ENCODE data around the gene ZCCHC3.

DNA sequence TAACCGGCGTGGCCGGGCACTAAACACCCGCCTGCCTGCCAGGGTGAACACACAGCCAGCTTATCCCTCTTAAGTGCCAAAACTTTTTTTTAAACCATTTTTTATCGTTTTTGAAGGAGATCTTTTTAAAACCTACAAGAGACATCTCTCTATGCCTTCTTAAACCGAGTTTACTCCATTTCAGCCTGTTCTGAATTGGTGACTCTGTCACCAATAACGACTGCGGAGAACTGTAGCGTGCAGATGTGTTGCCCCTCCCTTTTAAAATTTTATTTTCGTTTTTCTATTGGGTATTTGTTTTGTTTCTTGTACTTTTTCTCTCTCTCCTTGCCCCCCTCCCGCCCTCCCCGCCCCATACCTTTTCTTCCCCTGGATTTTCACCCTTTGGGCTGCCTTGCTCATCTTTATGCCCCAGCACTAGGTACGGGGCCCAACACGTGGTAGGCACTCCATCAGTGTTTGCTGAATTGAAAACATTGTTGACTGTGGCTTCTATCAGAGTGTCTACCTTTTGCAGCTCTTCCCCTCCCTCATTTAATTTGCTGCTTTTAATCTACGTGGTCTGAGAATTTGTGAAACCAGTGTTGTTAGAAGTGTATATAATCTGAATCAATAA lies 1.5 kb downstream of the ZCCHC3 start:
- TF ChIP-seq, protein P1, sequence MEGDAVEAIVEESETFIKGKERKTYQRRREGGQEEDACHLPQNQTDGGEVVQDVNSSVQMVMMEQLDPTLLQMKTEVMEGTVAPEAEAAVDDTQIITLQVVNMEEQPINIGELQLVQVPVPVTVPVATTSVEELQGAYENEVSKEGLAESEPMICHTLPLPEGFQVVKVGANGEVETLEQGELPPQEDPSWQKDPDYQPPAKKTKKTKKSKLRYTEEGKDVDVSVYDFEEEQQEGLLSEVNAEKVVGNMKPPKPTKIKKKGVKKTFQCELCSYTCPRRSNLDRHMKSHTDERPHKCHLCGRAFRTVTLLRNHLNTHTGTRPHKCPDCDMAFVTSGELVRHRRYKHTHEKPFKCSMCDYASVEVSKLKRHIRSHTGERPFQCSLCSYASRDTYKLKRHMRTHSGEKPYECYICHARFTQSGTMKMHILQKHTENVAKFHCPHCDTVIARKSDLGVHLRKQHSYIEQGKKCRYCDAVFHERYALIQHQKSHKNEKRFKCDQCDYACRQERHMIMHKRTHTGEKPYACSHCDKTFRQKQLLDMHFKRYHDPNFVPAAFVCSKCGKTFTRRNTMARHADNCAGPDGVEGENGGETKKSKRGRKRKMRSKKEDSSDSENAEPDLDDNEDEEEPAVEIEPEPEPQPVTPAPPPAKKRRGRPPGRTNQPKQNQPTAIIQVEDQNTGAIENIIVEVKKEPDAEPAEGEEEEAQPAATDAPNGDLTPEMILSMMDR (IDR thresholded peaks at IDR 0.05): no peak
- TF ChIP-seq POLR2AphosphoS5 (IDR thresholded peaks at IDR 0.05) (no peak), POLR2A (IDR thresholded peaks at IDR 0.05; ENCODE audit: low read depth) (no peak), EP300 (IDR thresholded peaks at IDR 0.05) (no peak)

Measured in esophagus muscularis mucosa (tissue), 4 donors.